Activated T-helper 1 cell treated with anti-CD3 and anti-CD28 coated beads, Interleukin-12 subunit alpha, Interleukin-12 subunit beta, Interleukin-2, Interleukin-4 antibody, amounts not matched to agents 30 ng/mL and 10 ng/mL and 1 ng/mL, durations not matched to agents 14 hours and 24 hours and 36 hours (primary cell): Measurements from ENCODE around the gene ITPKB. TPM values are rescaled to one million over a fixed set of nuclear protein-coding genes. Genes with fewer than 3 reads are reported as not detected.
"Not testable (repeated sequence)": the region's sequence is repeated elsewhere in the genome, so short reads cannot be mapped to it uniquely, and the experiment has no call there.

Experiments
- DNase-seq: peaks from one replicate; pipeline ENCODE4 v3.0.0; 2021; ENCODE audit warnings: low spot score
- H3K27ac Mint-ChIP-seq: one replicate; pipeline ENCODE4 v1.8.0; 2021; ENCODE audit warnings: mild to moderate bottlenecking, mixed read lengths
- H3K27me3 Mint-ChIP-seq: one replicate; pipeline ENCODE4 v1.8.0; 2022; ENCODE audit warnings: mild to moderate bottlenecking, moderate library complexity, mixed read lengths; ENCODE audit not compliant: insufficient read depth
- H3K36me3 Mint-ChIP-seq: one replicate; pipeline ENCODE4 v1.8.0; 2021; ENCODE audit warnings: low read depth, mixed read lengths
- H3K4me1 Mint-ChIP-seq: one replicate; pipeline ENCODE4 v1.8.0; 2021; ENCODE audit warnings: low read depth, mixed read lengths
- H3K4me3 Mint-ChIP-seq: one replicate; pipeline ENCODE4 v1.8.0; 2021; ENCODE audit warnings: mild to moderate bottlenecking, moderate library complexity, mixed read lengths
- H3K9me3 Mint-ChIP-seq: one replicate; pipeline ENCODE4 v1.8.0; 2021; ENCODE audit warnings: mixed read lengths
- intact Hi-C: fragments of 100-400 bp; cut with micrococcal nuclease; formaldehyde crosslinking; loops from one replicate; pipeline ENCODE4 v1.15.1; 2024
- total RNA-seq: library from RNA; stranded (reverse); gene quantifications from 2 replicates; pipeline ENCODE4 v1.2.3, GENCODE V29; 2022

The ITPKB gene
- total RNA-seq, 1 donor from 2014 or later: 38.5 TPM

GRCh38 chr1:226772446-226773139 lies 33.5 kb upstream of the ITPKB start:
- H3K36me3 Mint-ChIP-seq: no peaks in the 10 kb centered on the region
- intact Hi-C loops: no loop called here
- H3K4me1 Mint-ChIP-seq: peaks cover 8% of the 10 kb centered on the region
- no peak for DNase-seq
- no peak overlapping the region for H3K27ac Mint-ChIP-seq
- H3K4me3 Mint-ChIP-seq: no peak overlapping the region
- H3K9me3 Mint-ChIP-seq: no peaks in the 10 kb centered on the region
- peaks cover 10% of the 10 kb centered on the region for H3K27me3 Mint-ChIP-seq

DNA sequence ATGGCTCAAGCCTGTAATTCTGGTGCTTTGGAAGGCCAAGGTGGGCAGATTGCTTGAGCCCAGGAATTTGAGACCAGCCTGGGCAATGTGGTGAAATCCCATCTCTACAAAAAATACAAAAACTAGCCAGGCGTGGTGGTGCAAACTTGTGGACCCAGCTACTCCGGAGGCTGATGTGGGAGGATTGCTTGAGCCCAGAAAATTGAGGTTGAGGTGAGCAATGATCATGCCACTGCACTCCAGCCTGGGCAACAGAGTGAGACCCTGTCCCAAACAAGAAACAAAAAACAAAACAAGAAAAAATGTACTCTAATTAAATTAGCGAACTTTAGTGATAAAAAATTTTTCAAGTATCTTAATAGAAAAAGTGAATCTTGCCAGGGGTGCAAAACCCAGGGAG lies 28.1 kb upstream of the ITPKB start:
- intact Hi-C loops, H3K9me3 Mint-ChIP-seq, DNase-seq, H3K36me3 Mint-ChIP-seq, H3K27ac Mint-ChIP-seq, H3K4me3 Mint-ChIP-seq: not testable (repeated sequence)
- Mint-ChIP-seq H3K27me3 (peaks cover 19% of the 10 kb centered on the region), H3K4me1 (peaks cover 23% of the 10 kb centered on the region)

DNA sequence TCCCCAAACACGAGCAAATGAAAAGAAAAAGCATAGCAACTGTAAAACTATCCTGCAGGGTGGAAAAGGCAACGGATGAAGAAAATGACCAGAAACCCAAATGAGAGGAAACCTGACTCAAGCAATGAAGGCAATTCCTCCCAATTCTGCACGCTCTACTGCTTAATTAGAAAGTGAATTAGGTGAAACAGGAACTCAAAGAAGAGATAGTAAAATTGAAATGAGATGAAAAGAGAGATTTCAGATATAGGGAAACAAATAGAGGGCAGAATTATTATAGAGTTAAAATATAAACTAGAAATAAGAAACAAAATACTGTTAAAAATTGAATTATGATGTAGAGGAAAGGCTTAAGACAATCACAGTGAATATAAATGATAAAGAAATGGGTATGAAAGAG lies 27.5 kb upstream of the ITPKB start:
- H3K4me1 Mint-ChIP-seq: peaks cover 21% of the 10 kb centered on the region
- no peak overlapping the region for H3K27ac Mint-ChIP-seq
- intact Hi-C loops: no loop called here
- H3K36me3 Mint-ChIP-seq: no peaks in the 10 kb centered on the region
- H3K9me3 Mint-ChIP-seq: no peaks in the 10 kb centered on the region
- DNase-seq: no peak
- no peak overlapping the region for H3K4me3 Mint-ChIP-seq
- H3K27me3 Mint-ChIP-seq: peaks cover 19% of the 10 kb centered on the region

- intact Hi-C loops: no loop called here
- no peak overlapping the region for H3K4me3 Mint-ChIP-seq
Observed at GRCh38 chr1:226764533-226764932, 25.5 kb upstream of the ITPKB start.

GRCh38 chr1:226763905-226764264 lies 24.8 kb upstream of the ITPKB start:
- Mint-ChIP-seq H3K36me3 (no peaks in the 10 kb centered on the region), H3K27me3 (peaks cover 14% of the 10 kb centered on the region), H3K4me1 (peaks cover 21% of the 10 kb centered on the region), H3K27ac (no peak overlapping the region), H3K4me3 (no peak overlapping the region), H3K9me3 (no peaks in the 10 kb centered on the region)
- no peak for DNase-seq
- intact Hi-C loops: no loop called here

More at GRCh38 chr1:226764533-226764932, 25.5 kb upstream of the ITPKB start:
- Mint-ChIP-seq H3K36me3 (no peaks in the 10 kb centered on the region), H3K9me3 (no peaks in the 10 kb centered on the region), H3K4me1 (peaks cover 21% of the 10 kb centered on the region), H3K27ac (no peak overlapping the region), H3K27me3 (peaks cover 15% of the 10 kb centered on the region)
- no peak for DNase-seq

GRCh38 chr1:226762988-226763904 lies 24.2 kb upstream of the ITPKB start:
- intact Hi-C loops: no loop called here

GRCh38 chr1:226762055-226762454 lies 23.0 kb upstream of the ITPKB start:
- no peaks in the 10 kb centered on the region for H3K9me3 Mint-ChIP-seq
- DNase-seq: no peak
- H3K36me3 Mint-ChIP-seq: no peaks in the 10 kb centered on the region
- H3K27me3 Mint-ChIP-seq: peaks cover 13% of the 10 kb centered on the region
- no peak overlapping the region for H3K27ac Mint-ChIP-seq
- intact Hi-C loops: no loop called here
- peaks cover 21% of the 10 kb centered on the region for H3K4me1 Mint-ChIP-seq
- H3K4me3 Mint-ChIP-seq: no peak overlapping the region

More at GRCh38 chr1:226762988-226763904, 24.2 kb upstream of the ITPKB start:
- no peaks in the 10 kb centered on the region for H3K9me3 Mint-ChIP-seq
- no peak overlapping the region for H3K4me3 Mint-ChIP-seq
- H3K36me3 Mint-ChIP-seq: no peaks in the 10 kb centered on the region
- peaks cover 13% of the 10 kb centered on the region for H3K27me3 Mint-ChIP-seq
- peaks cover 21% of the 10 kb centered on the region for H3K4me1 Mint-ChIP-seq
- no peak overlapping the region for H3K27ac Mint-ChIP-seq
- no peak for DNase-seq

DNA sequence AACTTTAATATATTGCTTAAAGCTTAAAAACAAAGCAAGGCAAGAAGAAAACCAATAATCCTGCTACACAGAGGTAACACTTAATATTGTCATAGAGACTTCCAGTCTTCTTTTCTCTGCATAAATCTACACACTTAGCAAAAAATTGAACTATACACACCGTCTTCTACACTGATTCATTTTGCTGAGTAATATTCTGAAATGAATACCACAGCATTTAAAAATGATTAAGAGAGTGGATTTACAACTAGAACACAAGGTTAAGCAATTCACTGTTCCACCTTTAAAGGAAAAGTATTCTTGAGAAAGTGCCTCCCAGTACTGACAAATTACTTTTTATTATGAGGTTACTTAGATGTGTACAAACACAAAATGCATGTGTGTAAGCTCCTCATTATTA lies 22.2 kb upstream of the ITPKB start:
- intact Hi-C loops: no loop called here
- Mint-ChIP-seq H3K36me3 (no peaks in the 10 kb centered on the region), H3K27ac (no peak overlapping the region), H3K4me3 (no peak overlapping the region), H3K9me3 (no peaks in the 10 kb centered on the region), H3K4me1 (peaks cover 21% of the 10 kb centered on the region), H3K27me3 (peaks cover 10% of the 10 kb centered on the region)
- DNase-seq: no peak

- no peak overlapping the region for H3K4me3 Mint-ChIP-seq
- H3K9me3 Mint-ChIP-seq: no peaks in the 10 kb centered on the region
- DNase-seq: no peak
- H3K27ac Mint-ChIP-seq: no peak overlapping the region
- peaks cover 11% of the 10 kb centered on the region for H3K4me1 Mint-ChIP-seq
- intact Hi-C loops: no loop called here
- H3K36me3 Mint-ChIP-seq: no peaks in the 10 kb centered on the region
- peaks cover 2% of the 10 kb centered on the region for H3K27me3 Mint-ChIP-seq
Observed at GRCh38 chr1:226754793-226755533, 15.9 kb upstream of the ITPKB start.

GRCh38 chr1:226754097-226754496 lies 15.0 kb upstream of the ITPKB start:
- no peaks in the 10 kb centered on the region for H3K36me3 Mint-ChIP-seq
- H3K9me3 Mint-ChIP-seq: no peaks in the 10 kb centered on the region
- no peak overlapping the region for H3K4me3 Mint-ChIP-seq
- peaks cover 11% of the 10 kb centered on the region for H3K4me1 Mint-ChIP-seq
- intact Hi-C loops: no loop called here
- no peak for DNase-seq
- peaks cover 2% of the 10 kb centered on the region for H3K27me3 Mint-ChIP-seq
- H3K27ac Mint-ChIP-seq: no peak overlapping the region

GRCh38 chr1:226751703-226752102 lies 12.6 kb upstream of the ITPKB start:
- H3K27ac Mint-ChIP-seq: no peak overlapping the region
- H3K4me1 Mint-ChIP-seq: peaks cover 11% of the 10 kb centered on the region
- no peaks in the 10 kb centered on the region for H3K9me3 Mint-ChIP-seq
- intact Hi-C loops: no loop called here
- H3K4me3 Mint-ChIP-seq: no peak overlapping the region
- H3K27me3 Mint-ChIP-seq: peaks cover 9% of the 10 kb centered on the region
- no peaks in the 10 kb centered on the region for H3K36me3 Mint-ChIP-seq
- DNase-seq: no peak

- intact Hi-C loops: no loop called here
- no peaks in the 10 kb centered on the region for H3K36me3 Mint-ChIP-seq
- peaks cover 11% of the 10 kb centered on the region for H3K4me1 Mint-ChIP-seq
Observed at GRCh38 chr1:226751214-226751613, 12.1 kb upstream of the ITPKB start.

GRCh38 chr1:226749467-226749866 lies 10.4 kb upstream of the ITPKB start:
- no peaks in the 10 kb centered on the region for H3K9me3 Mint-ChIP-seq
- no peaks in the 10 kb centered on the region for H3K4me1 Mint-ChIP-seq
- H3K36me3 Mint-ChIP-seq: no peaks in the 10 kb centered on the region
- peaks cover 7% of the 10 kb centered on the region for H3K27me3 Mint-ChIP-seq
- intact Hi-C loops: no loop called here
- H3K27ac Mint-ChIP-seq: no peak overlapping the region
- H3K4me3 Mint-ChIP-seq: no peak overlapping the region
- no peak for DNase-seq

More at GRCh38 chr1:226751214-226751613, 12.1 kb upstream of the ITPKB start:
- no peak overlapping the region for H3K4me3 Mint-ChIP-seq
- DNase-seq: no peak
- H3K9me3 Mint-ChIP-seq: no peaks in the 10 kb centered on the region
- H3K27me3 Mint-ChIP-seq: peaks cover 9% of the 10 kb centered on the region
- H3K27ac Mint-ChIP-seq: no peak overlapping the region
